Body of pancreas (tissue), 4 donors: ENCODE data around the gene SATB2.

Source experiments
- CTCF ChIP-seq, 7 experiments: fragments of 450-650 bp in 4 of 7; fragments of 200-600 bp in 3 of 7; sonication (generic) in 3 of 7; IDR thresholded peaks; one replicate each; pipeline ENCODE4 v1.5.1; 2016 to 2019; ENCODE audit warnings: antibody characterized with exemption in 7 of 7
- POLR2A ChIP-seq, 3 donors: fragments of 450-650 bp; IDR thresholded peaks; one replicate each; pipeline ENCODE4 v1.6.1; 2016; ENCODE audit warnings: antibody characterized with exemption in 3 of 3, mild to moderate bottlenecking in 2 of 3

DNA sequence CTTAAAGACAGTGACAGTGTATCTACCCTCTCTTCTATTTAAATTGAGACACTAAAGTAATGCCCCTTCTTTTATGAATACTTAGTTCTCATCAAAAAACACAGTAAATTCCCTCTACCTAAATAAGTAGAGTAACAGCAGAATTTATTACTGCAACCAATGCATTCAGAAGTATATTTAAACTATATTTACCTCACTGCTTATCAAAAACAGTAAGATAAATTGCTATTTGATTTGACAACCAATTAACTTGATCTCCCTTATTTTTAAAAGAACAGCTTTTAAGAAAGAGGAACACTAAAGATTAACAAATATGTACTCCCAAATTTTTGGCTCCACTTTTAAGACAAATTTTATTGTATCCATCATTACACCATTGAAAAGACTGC is 4.8 kb downstream of the SATB2 start:
- TF ChIP-seq POLR2A (IDR thresholded peaks at IDR 0.05) (no peak), CTCF (IDR thresholded peaks at IDR 0.05) (no peak)
